HG02870 (cell line): Measurements from ENCODE around the gene ZBTB34.

Experiments
- ATAC-seq: cut with Tn5 transposase; IDR thresholded peaks from one replicate; pipeline ENCODE4 v1.9.1; 2021; ENCODE audit warnings: mild to moderate bottlenecking, moderate library complexity; ENCODE audit not compliant: unreplicated experiment

ZBTB34 gene

GRCh38 chr9:126915846-126916543 is 55.6 kb downstream of the ZBTB34 start:
- ATAC-seq, result no peak

GRCh38 chr9:126916909-126917308 is 56.5 kb downstream of the ZBTB34 start:
- ATAC-seq, result no peak

- no peak for ATAC-seq
These were observed 58.8 kb downstream of the ZBTB34 start for GRCh38 chr9:126919193-126919592.

DNA sequence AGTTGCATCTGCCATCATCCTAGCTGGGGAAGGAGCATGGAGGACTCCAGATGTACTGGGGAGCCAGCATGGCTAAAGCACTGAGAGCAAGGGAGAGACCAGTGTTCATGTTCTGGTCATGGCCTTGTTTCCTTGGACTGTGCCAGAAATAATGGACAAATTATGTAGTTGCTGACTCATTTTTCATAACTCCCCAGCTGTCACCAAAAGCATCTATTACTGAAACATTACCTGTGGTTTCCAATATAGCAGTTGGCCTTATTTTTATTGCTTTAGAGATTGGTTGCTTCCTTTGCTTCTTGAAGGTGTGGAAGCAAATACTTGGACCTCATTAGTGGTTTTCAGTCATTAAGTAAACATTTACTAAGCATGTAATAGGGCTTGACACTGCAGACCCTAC is 65.4 kb downstream of the ZBTB34 start:
- ATAC-seq, result no peak

DNA sequence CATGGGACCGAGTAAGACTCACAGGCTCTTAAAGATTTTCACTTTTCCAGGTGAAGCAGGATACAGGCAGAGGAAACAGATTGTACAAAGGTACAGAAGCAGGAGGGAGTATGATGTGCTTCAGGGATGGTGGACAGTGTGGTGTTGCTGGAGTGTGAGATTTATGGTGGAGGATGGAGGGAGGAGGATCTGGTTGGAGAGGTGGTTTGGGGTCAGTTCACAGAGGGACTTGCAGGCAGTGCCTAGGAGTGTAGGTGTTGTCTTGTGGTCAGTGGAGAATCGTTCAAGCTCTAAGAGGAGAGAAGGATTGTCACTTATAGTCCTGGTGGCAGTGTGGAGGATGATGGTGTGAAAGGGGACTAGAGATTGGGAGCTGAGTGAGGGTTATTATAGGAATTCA is 65.9 kb downstream of the ZBTB34 start:
- no peak for ATAC-seq

- no peak for ATAC-seq
These were observed 67.0 kb downstream of the ZBTB34 start for GRCh38 chr9:126927419-126927818.

DNA sequence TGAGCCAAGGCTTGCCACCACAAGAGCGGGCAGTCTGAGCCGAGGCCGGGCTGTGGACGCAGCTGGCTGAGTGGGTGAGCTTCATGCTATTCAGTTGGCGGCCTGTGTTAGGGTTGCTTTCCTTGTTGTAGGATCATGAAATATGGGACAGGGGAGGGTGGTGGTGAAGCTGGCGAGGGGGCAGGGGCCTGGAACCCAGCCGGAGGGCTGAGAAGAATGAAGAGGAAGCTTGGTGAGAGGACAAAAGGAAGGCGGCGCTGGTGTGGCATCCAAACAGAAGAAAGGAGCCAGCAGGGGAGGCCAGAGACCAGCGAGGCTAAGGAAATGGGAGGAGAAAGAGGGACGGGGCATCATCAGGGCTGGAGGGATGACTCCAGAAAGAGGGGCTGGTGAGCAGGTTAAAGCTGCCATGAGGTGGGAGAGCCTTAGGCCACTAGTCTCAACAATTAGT is 72.5 kb downstream of the ZBTB34 start:
- ATAC-seq, result no peak

DNA sequence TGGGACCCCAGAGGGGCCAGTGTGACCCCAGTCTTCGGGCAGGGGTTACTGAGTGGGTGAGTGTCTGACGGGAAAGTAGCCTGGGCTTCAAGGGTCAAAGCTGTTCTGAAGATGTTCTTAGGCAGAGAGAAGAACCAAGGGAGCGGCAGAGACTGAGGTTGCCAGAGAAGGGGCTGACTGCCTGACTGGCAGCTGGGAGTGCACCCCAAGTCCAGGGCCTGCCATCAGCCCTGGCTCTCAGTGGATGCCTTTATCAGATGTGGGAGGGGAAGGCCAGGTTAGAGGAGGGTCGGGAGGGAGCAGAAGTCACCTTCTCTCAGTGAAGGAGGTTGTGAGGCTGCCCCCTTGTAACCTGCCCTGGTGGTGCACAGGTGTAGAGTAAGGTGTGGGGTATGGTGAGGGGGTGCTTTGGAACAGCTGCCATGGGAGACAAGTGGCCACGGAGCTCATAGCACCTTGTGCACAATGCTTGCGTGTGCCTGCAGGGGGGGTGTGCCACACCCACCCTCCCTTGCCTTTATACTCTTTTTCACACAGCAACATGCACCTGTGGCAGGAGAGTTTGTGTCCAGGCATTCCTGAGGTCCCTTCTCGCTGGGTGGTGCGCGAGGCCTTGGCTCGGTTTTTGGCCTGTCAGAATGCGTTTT is 73.0 kb downstream of the ZBTB34 start:
- ATAC-seq, result no peak

DNA sequence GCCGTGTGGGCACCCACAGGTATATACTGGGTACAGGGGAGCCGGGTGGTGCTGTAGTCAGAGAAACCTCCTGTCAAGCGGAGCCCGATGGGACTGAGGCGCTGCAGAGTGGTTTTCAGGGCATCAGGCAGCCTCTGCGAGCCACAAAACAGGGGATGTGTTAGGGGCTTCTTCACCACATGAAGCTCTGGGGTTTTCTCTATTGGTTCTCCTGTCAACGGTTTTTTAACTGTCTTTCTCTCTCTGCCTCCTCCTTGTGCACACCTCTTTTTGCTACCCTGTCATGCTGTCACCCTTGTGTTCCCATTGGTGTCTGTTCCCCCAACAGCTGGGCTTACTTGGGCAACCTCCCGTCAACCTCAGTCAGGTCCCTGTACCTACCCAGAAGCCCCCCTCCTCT is 74.0 kb downstream of the ZBTB34 start:
- no peak for ATAC-seq
